Fibroblast of peridontal ligament (primary cell): ENCODE data around the gene RPS6KA5.
A peak's percentile ranks its signal among the peaks of the same experiment; 100 is the strongest.

Source experiments
- DNase-seq: peaks from one replicate; pipeline ENCODE4 v3.0.0-alpha.2; 2010; ENCODE audit errors: extremely low read depth

Gene RPS6KA5

GRCh38 chr14:91029456-91030217, 30.8 kb downstream of the RPS6KA5 start:
- no peak for DNase-seq

GRCh38 chr14:91027561-91027960, 32.9 kb downstream of the RPS6KA5 start:
- DNase-seq: no peak

GRCh38 chr14:91022622-91023028, 37.8 kb downstream of the RPS6KA5 start:
- peak; percentile 74 for DNase-seq

GRCh38 chr14:91021991-91022621, 38.3 kb downstream of the RPS6KA5 start:
- DNase-seq: peak; percentile 52

GRCh38 chr14:91021115-91021514, 39.3 kb downstream of the RPS6KA5 start:
- DNase-seq: no peak

GRCh38 chr14:91019673-91020072, 40.8 kb downstream of the RPS6KA5 start:
- DNase-seq: no peak

GRCh38 chr14:91018481-91018880, 42.0 kb downstream of the RPS6KA5 start:
- DNase-seq: no peak

GRCh38 chr14:91016800-91017410, 43.5 kb downstream of the RPS6KA5 start:
- no peak for DNase-seq

- no peak for DNase-seq
Observed at GRCh38 chr14:91015435-91015834, 45.0 kb downstream of the RPS6KA5 start.

- no peak for DNase-seq
Observed at GRCh38 chr14:91012045-91012444, 48.4 kb downstream of the RPS6KA5 start.

GRCh38 chr14:91010153-91010533, 50.3 kb downstream of the RPS6KA5 start:
- no peak for DNase-seq

- DNase-seq: no peak
Observed at GRCh38 chr14:91009501-91010152, 50.8 kb downstream of the RPS6KA5 start.

- no peak for DNase-seq
Observed at GRCh38 chr14:91008759-91009409, 51.6 kb downstream of the RPS6KA5 start.

GRCh38 chr14:91005716-91006115, 54.7 kb downstream of the RPS6KA5 start:
- no peak for DNase-seq

- DNase-seq: no peak
Observed at GRCh38 chr14:91004987-91005386, 55.5 kb downstream of the RPS6KA5 start.

GRCh38 chr14:90999299-90999698, 61.1 kb downstream of the RPS6KA5 start:
- DNase-seq: no peak

GRCh38 chr14:90996967-90997366, 63.5 kb downstream of the RPS6KA5 start:
- DNase-seq: no peak

GRCh38 chr14:90995785-90996184, 64.7 kb downstream of the RPS6KA5 start:
- no peak for DNase-seq

GRCh38 chr14:90993792-90994191, 66.6 kb downstream of the RPS6KA5 start:
- DNase-seq: no peak

- DNase-seq: no peak
Observed at GRCh38 chr14:90991690-90992443, 68.6 kb downstream of the RPS6KA5 start.

- DNase-seq: no peak
Observed at GRCh38 chr14:90990141-90990540, 70.3 kb downstream of the RPS6KA5 start.
